ENCODE data around the gene MANEA. TPM values are rescaled to one million over a fixed set of nuclear protein-coding genes. Genes with fewer than 3 reads are reported as not detected.

The MANEA gene
- total and polyA plus RNA-seq, 2 of the 13 experiments (the other 11 are each of a cell fraction or from before 2014, with no cell fraction given): 10.0 to 10.9 TPM

GRCh38 chr6:95578106-95578410 is 723 bp downstream of the MANEA start:
- Histone ChIP-seq H3K36me3 (replicated peaks in 1 of 2; ENCODE audit: control insufficient read depth in 1 of 2, insufficient read depth in 2 of 2, low read length in 2 of 2) (no peaks in the 10 kb centered on the region), H3K4me1 (ENCODE audit: insufficient read depth, low read length) (peaks cover 35% of the 10 kb centered on the region), H3K9ac (ENCODE audit: insufficient read depth, low read depth, low read length) (peak overlapping the region; percentile 78), H4K20me1 (ENCODE audit: insufficient read depth, low read length) (no peaks in the 10 kb centered on the region), H3K4me2 (ENCODE audit: low read depth, low read length) (peak overlapping the region; percentile 85), H2AFZ (ENCODE audit: low read length) (peak overlapping the region; percentile 91), H3K79me2 (ENCODE audit: insufficient read depth, low read length) (peaks cover 30% of the 10 kb centered on the region), H3K4me3 (replicated peaks in 1 of 3; ENCODE audit: insufficient read depth in 1 of 3, low read depth in 2 of 3, low read length in 3 of 3) (peak overlapping the region; percentile 73 to 99 (median 78)), H3K27me3 (ENCODE audit: control insufficient read depth in 1 of 2, insufficient read depth in 2 of 2, low read length in 2 of 2) (no peaks in the 10 kb centered on the region; a peak in 1 of 5 replicates), H3K9me3 (ENCODE audit: low read length) (no peaks in the 10 kb centered on the region), H3K27ac (ENCODE audit: extremely low read length, insufficient read depth, low read length) (peak overlapping the region; percentile 83)
- WGBS (ENCODE audit: low lambda C conversion rate): 2% methylated on average over 10 of the region's 10 CpGs
- intact Hi-C loops (cut with micrococcal nuclease; ENCODE audit: unreplicated experiment) (loop anchor here (5.0 kb wide), 1 partner anchor 239 kb away; no protein-coding TSS in a partner anchor), in situ Hi-C loops (cut with HindIII; ENCODE audit: extremely low pct_ligation_motif_present, low pct_unique_long_range_greater_than_20kb) (loop anchor here (25.0 kb wide), 1 partner anchor 284 kb away; no protein-coding TSS in a partner anchor)
- ChIA-PET CTCF (ENCODE audit: low intra/inter-chr PET ratio, low total read pairs) (no interaction called here), POLR2A (no interaction called here)
- ATAC-seq (peak; percentile 63), FAIRE-seq (no peak), DNase-seq (ENCODE audit: low spot score) (peak; percentile 15)
- TSS peak; percentile 76 for BruUV-seq (replicated peaks)
- TF ChIP-seq ZBTB25 (CRISPR knock-in tag; IDR thresholded peaks at IDR 0.05) (0 out of 2 replicates have a peak, but pooled peaks have one; percentile 10), XRCC5 (optimal IDR thresholded peaks at IDR 0.05; ENCODE audit: low read length) (peak; percentile 7), ZNF670 (CRISPR knock-in tag; IDR thresholded peaks at IDR 0.05; ENCODE audit: borderline replicate concordance) (0 out of 2 replicates have a peak, but pooled peaks have one; percentile 21), ZNF766 (CRISPR knock-in tag; IDR thresholded peaks at IDR 0.05; ENCODE audit: borderline replicate concordance) (no peak), ZSCAN31 (CRISPR knock-in tag; IDR thresholded peaks at IDR 0.05; ENCODE audit: low read depth) (peak; percentile 12; the same call in 1 of the 2 replicates), KDM4B (CRISPR knock-in tag; IDR thresholded peaks at IDR 0.05) (no peak), ZNF777 (CRISPR knock-in tag; IDR thresholded peaks at IDR 0.05) (peak; percentile 2; the same call in 1 of the 2 replicates), ZC3H4 (CRISPR knock-in tag; IDR thresholded peaks at IDR 0.05; ENCODE audit: borderline replicate concordance) (0 out of 2 replicates have a peak, but pooled peaks have one; percentile 11), ZNF329 (CRISPR knock-in tag; IDR thresholded peaks at IDR 0.05; ENCODE audit: low read depth) (no peak), ZSCAN30 (CRISPR knock-in tag; IDR thresholded peaks at IDR 0.05) (no peak), ASH2L (IDR thresholded peaks at IDR 0.05; ENCODE audit: insufficient read length, low read depth, low read length) (peak; percentile 17), ZNF292 (CRISPR knock-in tag; IDR thresholded peaks at IDR 0.05; ENCODE audit: borderline replicate concordance, low read depth) (peak; percentile 33; the same call in 1 of the 2 replicates), ZEB1 (IDR thresholded peaks at IDR 0.05; ENCODE audit: insufficient replicate concordance, low read depth) (peak; percentile 15), ZNF780A (CRISPR knock-in tag; IDR thresholded peaks at IDR 0.05) (no peak), SRSF1 (optimal IDR thresholded peaks at IDR 0.05; ENCODE audit: low read depth, low read length) (no peak), NFAT5 (CRISPR knock-in tag; IDR thresholded peaks at IDR 0.05) (no peak)

Measured in HepG2 (cell line).